GM13976 (cell line): ENCODE data around the gene DRP2.
"Not testable (repeated sequence)": the region's sequence is repeated elsewhere in the genome, so short reads cannot be mapped to it uniquely, and the experiment has no call there.

ENCODE experiments used
- DNase-seq: peaks from one replicate; pipeline ENCODE4 v3.0.0; 2012; ENCODE audit warnings: low spot score
- in situ Hi-C: fragments of 300-500 bp; cut with MboI; formaldehyde crosslinking; loops from one replicate; pipeline ENCODE4 v1.12.0; 2022; ENCODE audit warnings: low sequenced_read_pairs, mixed read lengths, inconsistent platforms; ENCODE audit not compliant: unreplicated experiment
- TF ChIP-seq, protein P1 (sequence below): IDR thresholded peaks from 2 replicates; pipeline ENCODE4 v1.5.1; 2012; ENCODE audit warnings: borderline replicate concordance, mild to moderate bottlenecking; ENCODE audit not compliant: insufficient read depth; ENCODE audit errors: extremely low read depth, missing control alignments, control extremely low read depth

DRP2 gene

DNA sequence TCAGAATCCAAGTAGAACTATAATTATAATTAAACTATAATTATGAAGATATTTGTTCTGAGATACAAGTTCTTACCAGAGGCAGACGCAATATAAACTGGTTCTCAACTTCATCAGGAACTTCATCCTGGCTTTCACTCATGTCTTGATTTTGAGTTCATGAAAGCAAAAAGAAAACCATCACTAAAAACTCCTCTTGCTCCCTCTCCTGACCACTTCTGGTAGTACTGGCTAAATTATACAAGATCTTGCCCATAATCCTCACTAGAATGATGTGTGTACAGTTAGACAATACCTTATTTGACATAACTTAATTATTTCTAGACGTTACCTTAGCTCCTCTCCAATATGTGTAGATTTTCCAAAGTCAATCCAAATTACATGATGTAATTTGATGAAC lies 67.8 kb downstream of the DRP2 start:
- TF ChIP-seq, protein P1, sequence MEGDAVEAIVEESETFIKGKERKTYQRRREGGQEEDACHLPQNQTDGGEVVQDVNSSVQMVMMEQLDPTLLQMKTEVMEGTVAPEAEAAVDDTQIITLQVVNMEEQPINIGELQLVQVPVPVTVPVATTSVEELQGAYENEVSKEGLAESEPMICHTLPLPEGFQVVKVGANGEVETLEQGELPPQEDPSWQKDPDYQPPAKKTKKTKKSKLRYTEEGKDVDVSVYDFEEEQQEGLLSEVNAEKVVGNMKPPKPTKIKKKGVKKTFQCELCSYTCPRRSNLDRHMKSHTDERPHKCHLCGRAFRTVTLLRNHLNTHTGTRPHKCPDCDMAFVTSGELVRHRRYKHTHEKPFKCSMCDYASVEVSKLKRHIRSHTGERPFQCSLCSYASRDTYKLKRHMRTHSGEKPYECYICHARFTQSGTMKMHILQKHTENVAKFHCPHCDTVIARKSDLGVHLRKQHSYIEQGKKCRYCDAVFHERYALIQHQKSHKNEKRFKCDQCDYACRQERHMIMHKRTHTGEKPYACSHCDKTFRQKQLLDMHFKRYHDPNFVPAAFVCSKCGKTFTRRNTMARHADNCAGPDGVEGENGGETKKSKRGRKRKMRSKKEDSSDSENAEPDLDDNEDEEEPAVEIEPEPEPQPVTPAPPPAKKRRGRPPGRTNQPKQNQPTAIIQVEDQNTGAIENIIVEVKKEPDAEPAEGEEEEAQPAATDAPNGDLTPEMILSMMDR, result peak; percentile 31
- in situ Hi-C loops, result no loop called here
- peak; percentile 32 for DNase-seq

GRCh38 chrX:101290957-101291603 lies 71.5 kb downstream of the DRP2 start, which contains the start of gene TAF7L:
Gene TAF7L (minus strand): TSS chrX:101291334. CDS start chrX:101287543, 3,791 bp downstream.
- TF ChIP-seq, protein P1, result no peak
- in situ Hi-C loops, result no loop called here
- no peak for DNase-seq

DNA sequence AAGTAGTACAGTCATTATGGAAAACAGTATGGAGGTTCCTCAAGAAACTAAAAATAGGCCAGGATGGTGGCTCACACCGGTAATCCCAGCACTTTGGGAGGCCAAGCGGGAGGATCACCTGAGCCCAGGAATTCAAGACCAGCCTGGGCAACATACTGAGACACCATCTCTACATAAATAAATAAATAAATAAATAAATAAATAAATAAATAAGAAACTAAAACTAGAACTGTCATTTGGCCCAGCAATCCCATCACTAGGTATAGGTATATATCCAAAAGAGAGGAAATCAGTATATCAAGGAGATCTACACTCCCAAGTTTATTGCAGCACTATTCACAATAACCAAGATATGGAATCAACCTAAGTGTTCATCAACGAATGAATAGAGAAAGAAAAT lies 76.0 kb downstream of the DRP2 start:
- in situ Hi-C loops, DNase-seq: not testable (repeated sequence)

- TF ChIP-seq, protein P1, result no peak
- DNase-seq, result no peak
- in situ Hi-C loops, result no loop called here
These were observed 84.2 kb downstream of the DRP2 start for GRCh38 chrX:101303790-101304189.
